ENCODE data around the gene SLC8A3. TPM values are rescaled to one million over a fixed set of nuclear protein-coding genes. Genes with fewer than 3 reads are reported as not detected.

Gene SLC8A3
- total RNA-seq, 1 experiment from 2014 or later = 0.13 TPM

- no CpG with 5 or more reads among the region's 4 CpGs for WGBS (ENCODE audit: extremely low coverage, insufficient read length, low lambda C conversion rate)
- Histone ChIP-seq H4K91ac (ENCODE audit: insufficient read length, low read depth, low read length) (no peak overlapping the region), H3K27me3 (ENCODE audit: insufficient read depth, low read length) (no peaks in the 10 kb centered on the region), H3K18ac (ENCODE audit: insufficient read length, low read depth, low read length) (no peak overlapping the region), H3K79me1 (ENCODE audit: insufficient read depth, low read depth, low read length, poor library complexity, severe bottlenecking) (no peaks in the 10 kb centered on the region), H2BK20ac (ENCODE audit: low read depth, low read length, poor library complexity, severe bottlenecking) (no peak overlapping the region), H3K23ac (ENCODE audit: insufficient read length, low read depth, low read length) (no peak overlapping the region), H3T11ph (ENCODE audit: low read length) (no peak overlapping the region), H3K23me2 (ENCODE audit: insufficient read length, low read depth, low read length, poor library complexity, severe bottlenecking) (no peaks in the 10 kb centered on the region), H3K9ac (ENCODE audit: extremely low read depth, insufficient read length, low read length) (no peak overlapping the region), H2AFZ (ENCODE audit: low read length) (no peak overlapping the region), H2BK12ac (ENCODE audit: insufficient read length, low read depth, low read length) (no peak overlapping the region), H2BK120ac (ENCODE audit: low read depth, low read length, poor library complexity, severe bottlenecking) (no peak overlapping the region), H2BK5ac (ENCODE audit: insufficient read length, low read length) (no peak overlapping the region), H3K79me2 (ENCODE audit: insufficient read depth, low read length) (no peaks in the 10 kb centered on the region), H4K8ac (replicated peaks; ENCODE audit: insufficient read length, low read depth, low read length) (no peak overlapping the region), H3K4me1 (ENCODE audit: insufficient read depth, low read length) (no peaks in the 10 kb centered on the region; the same call in 1 of the 2 replicates), H3K14ac (ENCODE audit: insufficient read depth, low read length) (no peak overlapping the region), H3K27ac (ENCODE audit: insufficient read length, low read depth, low read length) (no peak overlapping the region), H4K5ac (ENCODE audit: insufficient read length, low read depth, low read length) (no peak overlapping the region), H3K4ac (ENCODE audit: low read depth, low read length) (no peak overlapping the region), H2AK5ac (ENCODE audit: insufficient read length, low read length) (no peak overlapping the region), H3K9me3 (ENCODE audit: control insufficient read depth, low read depth, low read length) (no peaks in the 10 kb centered on the region), H3K56ac (ENCODE audit: insufficient read length, low read depth, low read length) (no peak overlapping the region), H3K4me2 (ENCODE audit: insufficient read depth, insufficient read length, low read length) (no peak overlapping the region), H2BK15ac (ENCODE audit: low read depth, low read length) (no peak overlapping the region), H4K20me1 (ENCODE audit: control insufficient read depth, insufficient read depth, insufficient read length) (no peaks in the 10 kb centered on the region)
- Mint-ChIP-seq H3K4me1 (peaks cover 16 to 22% of the 10 kb centered on the region in 2 experiments), H3K4me3 (no peak overlapping the region), H3K27ac (no peak overlapping the region), H3K36me3 (ENCODE audit: insufficient read depth in 1 of 3, low read depth in 3 of 3) (no peaks in the 10 kb centered on the region), H3K9me3 (peaks cover 0 to 3% of the 10 kb centered on the region in 2 experiments; a peak in 1 of 5 replicates), H3K27me3 (ENCODE audit: low read depth) (no peaks in the 10 kb centered on the region; the same call in 1 of the 2 replicates)
- peak; percentile 60 for DNase-seq
- TF ChIP-seq, protein P1, sequence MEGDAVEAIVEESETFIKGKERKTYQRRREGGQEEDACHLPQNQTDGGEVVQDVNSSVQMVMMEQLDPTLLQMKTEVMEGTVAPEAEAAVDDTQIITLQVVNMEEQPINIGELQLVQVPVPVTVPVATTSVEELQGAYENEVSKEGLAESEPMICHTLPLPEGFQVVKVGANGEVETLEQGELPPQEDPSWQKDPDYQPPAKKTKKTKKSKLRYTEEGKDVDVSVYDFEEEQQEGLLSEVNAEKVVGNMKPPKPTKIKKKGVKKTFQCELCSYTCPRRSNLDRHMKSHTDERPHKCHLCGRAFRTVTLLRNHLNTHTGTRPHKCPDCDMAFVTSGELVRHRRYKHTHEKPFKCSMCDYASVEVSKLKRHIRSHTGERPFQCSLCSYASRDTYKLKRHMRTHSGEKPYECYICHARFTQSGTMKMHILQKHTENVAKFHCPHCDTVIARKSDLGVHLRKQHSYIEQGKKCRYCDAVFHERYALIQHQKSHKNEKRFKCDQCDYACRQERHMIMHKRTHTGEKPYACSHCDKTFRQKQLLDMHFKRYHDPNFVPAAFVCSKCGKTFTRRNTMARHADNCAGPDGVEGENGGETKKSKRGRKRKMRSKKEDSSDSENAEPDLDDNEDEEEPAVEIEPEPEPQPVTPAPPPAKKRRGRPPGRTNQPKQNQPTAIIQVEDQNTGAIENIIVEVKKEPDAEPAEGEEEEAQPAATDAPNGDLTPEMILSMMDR (conservative IDR thresholded peaks at IDR 0.05) = peak; percentile 68
Measured at GRCh38 chr14:70096866-70097265, 91.9 kb downstream of the SLC8A3 start.

Data from H9 (cell line).